GM18951 (cell line): ENCODE results near the gene PEX10.
A peak's percentile ranks its signal among the peaks of the same experiment; 100 is the strongest.

ENCODE experiments used
- POLR2A ChIP-seq: IDR thresholded peaks from 4 replicates; pipeline ENCODE4 v1.6.1; 2011; ENCODE audit warnings: mild to moderate bottlenecking; ENCODE audit not compliant: insufficient read length, insufficient read depth; ENCODE audit errors: extremely low read depth
- in situ Hi-C: fragments of 300-500 bp; cut with MboI; formaldehyde crosslinking; loops from one replicate; pipeline ENCODE4 v1.12.0; 2022; ENCODE audit warnings: low sequenced_read_pairs, mixed read lengths, inconsistent platforms; ENCODE audit not compliant: unreplicated experiment

The PEX10 gene

GRCh38 chr1:2391931-2392509 lies 20.3 kb downstream of the PEX10 start:
- no peak for TF ChIP-seq POLR2A
- in situ Hi-C loops, result no loop called here

GRCh38 chr1:2391041-2391930 lies 21.1 kb downstream of the PEX10 start, which contains the start of the genes MORN1 and RER1:
MORN1 (minus strand) TSS chr1:2391554; CDS start chr1:2391533, 21 bp downstream.
RER1 (plus strand) TSS chr1:2391841; CDS start chr1:2395791, 3,950 bp downstream.
- peak; percentile 93 for TF ChIP-seq POLR2A
- in situ Hi-C loops, result no loop called here

GRCh38 chr1:2389644-2390043 lies 22.7 kb downstream of the PEX10 start:
- no peak for TF ChIP-seq POLR2A
- in situ Hi-C loops, result no loop called here

- TF ChIP-seq POLR2A, result peak; percentile 22
- in situ Hi-C loops, result no loop called here
Measured at GRCh38 chr1:2388004-2388913, 24.1 kb downstream of the PEX10 start.

- in situ Hi-C loops, result no loop called here
- no peak for TF ChIP-seq POLR2A
Measured at GRCh38 chr1:2386636-2387611, 25.4 kb downstream of the PEX10 start.

GRCh38 chr1:2385606-2386280 lies 26.6 kb downstream of the PEX10 start:
- TF ChIP-seq POLR2A, result no peak
- in situ Hi-C loops, result no loop called here

- in situ Hi-C loops, result no loop called here
- no peak for TF ChIP-seq POLR2A
Measured at GRCh38 chr1:2384941-2385481, 27.4 kb downstream of the PEX10 start.

- TF ChIP-seq POLR2A, result no peak
- in situ Hi-C loops, result no loop called here
Measured at GRCh38 chr1:2384130-2384860, 28.1 kb downstream of the PEX10 start.

- TF ChIP-seq POLR2A, result no peak
- in situ Hi-C loops, result no loop called here
Measured at GRCh38 chr1:2383576-2383975, 28.8 kb downstream of the PEX10 start.

GRCh38 chr1:2382621-2383361 lies 29.6 kb downstream of the PEX10 start:
- in situ Hi-C loops, result no loop called here
- TF ChIP-seq POLR2A, result no peak
